Nucleus accumbens (tissue), 56 donors: ENCODE measurements around the gene RAD54L2.
"Not testable (repeated sequence)": the region's sequence is repeated elsewhere in the genome, so short reads cannot be mapped to it uniquely, and the experiment has no call there.

ENCODE experiments used
- DNase-seq, 56 donors: peaks; one replicate each; lab custom pipeline; 2025; lab: John Stamatoyannopoulos, UW

RAD54L2 gene

GRCh38 chr3:51538115-51538458 is 432 bp upstream of the RAD54L2 start:
- peak in 14 of 56 donors; percentile 3 to 43 (median 28) for DNase-seq

- DNase-seq: peak in 19 of 56 donors; percentile 1 to 35 (median 13)
Measured at GRCh38 chr3:51539291-51539941, 897 bp downstream of the RAD54L2 start.

GRCh38 chr3:51542596-51542995 is 4.1 kb downstream of the RAD54L2 start:
- DNase-seq: not testable (repeated sequence)

DNA sequence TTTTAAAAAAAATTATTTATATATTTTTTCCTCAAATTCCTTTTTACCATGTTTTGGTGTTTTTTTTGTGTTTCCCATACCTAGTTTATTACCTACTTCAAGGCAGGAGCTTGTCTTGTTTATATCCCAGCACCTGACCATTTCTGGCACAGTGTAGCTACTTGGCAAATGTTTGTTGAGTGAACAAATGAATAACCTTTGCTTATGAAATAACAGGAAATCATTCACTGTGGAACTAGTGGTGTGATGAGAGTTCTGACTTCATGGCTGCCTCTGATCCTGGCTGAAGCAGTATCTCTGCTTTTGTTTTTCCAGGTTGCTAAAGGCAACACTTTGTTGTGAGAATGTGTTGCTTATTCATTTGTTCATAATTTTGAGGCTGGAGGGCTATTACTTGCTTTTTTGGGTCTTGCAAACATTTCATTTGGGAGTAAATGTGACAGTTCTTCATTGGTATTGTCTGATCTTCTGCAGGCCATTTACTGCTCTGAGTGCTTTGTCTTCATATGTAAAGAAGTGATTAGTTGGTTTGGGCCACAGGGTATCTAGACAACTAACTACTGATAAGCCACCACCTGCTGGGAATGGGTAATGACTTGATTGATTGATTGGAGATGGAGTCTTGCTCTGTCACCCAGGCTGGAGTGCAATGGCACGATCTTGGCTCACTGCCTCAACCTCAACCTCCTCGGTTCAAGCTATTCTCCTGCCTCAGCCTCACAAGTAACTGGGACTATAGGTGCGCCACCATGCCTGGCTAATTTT is 5.7 kb downstream of the RAD54L2 start:
- no peak for DNase-seq

DNA sequence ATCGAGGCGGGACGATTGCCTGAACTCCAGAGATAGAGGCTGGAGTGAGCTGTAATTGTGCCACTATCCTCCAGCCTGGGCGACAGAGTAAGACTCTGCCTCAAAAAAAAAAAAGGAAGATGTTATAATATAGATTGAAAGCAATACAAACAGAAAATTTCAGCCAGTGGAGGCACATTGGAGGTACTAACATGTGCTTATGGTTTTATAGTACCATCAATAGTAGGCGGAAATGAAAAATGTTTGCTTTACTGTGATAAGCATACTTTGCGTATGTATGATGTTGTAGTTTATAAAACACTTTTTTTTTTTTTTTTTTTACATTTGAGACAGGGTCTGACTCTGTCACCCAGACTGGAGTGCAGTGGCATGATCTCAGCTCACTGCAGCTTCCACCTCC is 8.8 kb downstream of the RAD54L2 start:
- no peak for DNase-seq

DNA sequence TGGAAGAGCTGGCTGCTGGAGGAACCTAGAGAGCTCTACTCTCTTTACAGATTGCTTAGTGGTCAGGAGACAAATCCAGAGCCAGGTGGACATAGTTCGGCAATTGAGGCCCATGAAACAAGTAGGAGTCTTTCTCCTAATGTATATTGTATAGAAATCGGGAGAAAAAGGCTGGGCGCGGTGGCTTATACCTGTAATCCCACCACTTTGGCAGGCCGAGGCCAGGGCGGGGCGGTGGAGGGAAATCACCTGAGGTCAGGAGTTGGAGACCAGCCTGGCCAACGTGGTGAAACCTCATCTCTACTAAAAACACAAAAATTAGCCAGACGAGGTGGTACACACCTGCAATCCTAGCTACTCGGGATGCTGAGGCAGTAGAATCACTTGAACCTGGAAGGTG is 10.8 kb downstream of the RAD54L2 start:
- DNase-seq: no peak

GRCh38 chr3:51550080-51550819 is 11.7 kb downstream of the RAD54L2 start:
- no peak for DNase-seq

- DNase-seq: no peak
Measured at GRCh38 chr3:51557993-51558392, 19.5 kb downstream of the RAD54L2 start.

GRCh38 chr3:51559411-51559888 is 20.9 kb downstream of the RAD54L2 start:
- DNase-seq: peak in 1 of 56 donors; percentile 3

DNA sequence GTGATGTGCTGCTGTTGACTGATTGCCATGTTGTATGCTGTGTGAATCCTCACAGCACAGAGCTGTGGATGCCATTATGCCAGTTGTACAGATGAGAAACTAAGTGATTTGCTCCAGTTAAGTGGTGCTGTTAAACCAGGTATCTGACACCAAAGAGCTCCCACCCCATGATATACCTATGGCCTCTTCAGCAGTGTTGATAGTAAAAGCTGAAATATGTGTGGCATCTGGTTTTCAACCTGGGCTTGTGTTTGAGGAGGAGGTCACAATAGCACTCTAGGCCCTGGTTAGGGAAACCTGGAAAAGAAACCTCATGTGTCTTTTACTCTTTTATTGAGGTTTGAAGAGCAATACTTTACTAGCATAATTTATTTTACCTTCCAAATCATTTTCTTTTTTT is 21.4 kb downstream of the RAD54L2 start:
- no peak for DNase-seq

DNA sequence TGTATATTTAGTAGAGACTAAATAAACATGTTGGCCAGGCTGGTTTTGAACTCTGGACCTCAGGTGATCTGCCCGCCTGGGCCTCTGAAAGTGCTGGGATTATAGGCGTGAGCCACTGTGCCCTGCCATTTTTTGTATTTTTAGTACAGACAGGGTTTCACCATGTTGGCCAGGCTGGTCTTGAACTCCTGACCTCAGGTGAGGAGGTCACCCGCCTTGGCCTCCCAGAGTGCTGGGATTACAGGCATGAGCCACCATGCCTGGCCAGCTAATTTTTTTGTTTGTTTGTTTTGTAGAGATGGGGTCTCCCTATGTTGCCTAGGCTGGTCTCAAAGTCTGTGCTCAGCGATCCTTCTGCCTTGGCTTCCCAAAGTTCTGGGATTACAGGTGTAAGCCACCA is 23.9 kb downstream of the RAD54L2 start:
- DNase-seq: not testable (repeated sequence)

DNA sequence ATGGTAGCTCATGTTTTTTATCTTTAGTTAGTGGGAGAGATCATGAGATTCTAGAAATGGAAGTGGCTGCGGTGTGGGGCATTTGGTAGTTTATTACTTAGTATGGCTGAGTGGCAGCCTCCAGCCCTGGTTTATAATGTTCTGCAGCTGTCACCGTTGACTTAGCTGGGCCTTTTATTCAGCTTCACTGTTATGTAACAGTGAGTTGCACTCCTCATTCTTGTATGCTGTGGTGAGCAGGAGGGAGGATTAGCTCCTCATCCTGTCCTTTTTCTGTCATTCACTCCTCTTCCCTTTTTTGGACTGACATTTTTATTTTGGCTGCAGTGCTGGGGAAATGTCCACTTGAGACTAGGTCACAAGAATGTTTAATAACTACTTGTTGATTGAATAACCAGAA is 29.5 kb downstream of the RAD54L2 start:
- peak in 11 of 56 donors; percentile 1 to 28 (median 10) for DNase-seq

DNA sequence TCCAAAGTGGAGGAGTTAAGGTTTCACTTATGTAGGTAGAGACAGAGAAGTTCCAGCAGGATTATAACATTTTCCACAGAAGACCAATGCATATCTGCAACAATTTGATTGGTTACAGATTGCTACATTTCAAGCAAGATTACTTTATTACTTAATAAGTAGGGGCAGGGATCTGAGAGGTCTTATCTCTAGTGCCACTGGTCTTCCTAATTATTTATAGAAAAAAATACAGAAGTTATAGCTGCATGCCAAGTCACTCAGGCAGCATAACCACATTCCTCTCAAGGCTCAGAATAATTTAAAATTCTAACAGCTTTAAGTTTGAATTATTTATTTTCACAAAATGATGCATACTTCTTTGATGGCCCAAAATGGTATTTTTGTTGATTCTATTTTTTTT is 30.5 kb downstream of the RAD54L2 start:
- no peak for DNase-seq

DNA sequence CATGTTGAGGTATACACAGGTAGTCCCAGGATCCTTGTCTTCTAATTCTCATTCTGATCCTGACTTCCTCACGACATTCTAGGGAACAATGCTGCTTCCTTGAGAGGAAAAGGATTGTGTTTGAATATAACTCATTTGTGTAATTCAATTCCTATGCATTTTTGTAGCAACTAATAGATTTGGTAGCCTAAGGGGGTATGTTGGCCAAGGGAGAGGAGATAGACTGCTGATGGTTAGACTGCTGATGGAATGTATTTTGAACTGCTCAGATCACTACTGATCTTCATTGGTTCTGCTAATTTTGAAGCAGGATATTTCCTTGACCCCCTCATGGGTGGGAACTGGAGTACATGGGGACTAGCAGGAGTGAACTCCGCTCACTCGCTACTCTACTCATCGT is 39.7 kb downstream of the RAD54L2 start:
- no peak for DNase-seq

DNA sequence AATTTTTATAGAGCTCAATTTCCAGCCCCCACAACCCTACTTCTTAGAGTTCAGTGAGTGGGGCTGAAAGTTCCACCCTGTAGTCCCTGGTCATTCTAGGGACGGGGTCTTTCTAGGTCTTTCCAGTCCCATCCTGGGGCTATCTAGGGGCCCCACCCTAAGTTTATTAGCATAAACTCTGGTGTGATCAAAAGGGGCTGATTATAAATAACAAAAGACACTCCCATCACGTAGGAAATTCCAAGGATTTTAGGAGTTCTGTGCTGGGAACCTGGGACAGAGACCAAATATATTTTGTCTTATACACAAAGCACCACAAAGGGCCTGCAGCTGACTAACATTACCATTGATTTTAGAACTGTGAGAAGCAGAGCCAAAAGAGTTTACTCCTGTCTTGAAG is 41.9 kb downstream of the RAD54L2 start:
- no peak for DNase-seq

GRCh38 chr3:51581524-51581923 is 43.0 kb downstream of the RAD54L2 start:
- DNase-seq: no peak

GRCh38 chr3:51585197-51585596 is 46.7 kb downstream of the RAD54L2 start:
- DNase-seq: peak in 2 of 56 donors; percentile 1

- DNase-seq: no peak
Measured at GRCh38 chr3:51585871-51586270, 47.4 kb downstream of the RAD54L2 start.
